Breast epithelium (tissue), 4 donors: ENCODE data around the gene AR. TPM values are rescaled to one million over a fixed set of nuclear protein-coding genes. Genes with fewer than 3 reads are reported as not detected.
"Not testable (repeated sequence)": the region's sequence is repeated elsewhere in the genome, so short reads cannot be mapped to it uniquely, and the experiment has no call there.

Experiments
- DNase-seq, 2 donors: peaks; one replicate each; pipeline ENCODE4 v3.0.0-alpha.2; 2019; ENCODE audit warnings: low spot score in 2 of 2
- H3K27ac ChIP-seq, 2 donors: fragments of 200-600 bp; sonication (generic) in 1 of 2; one replicate each; pipeline ENCODE4 v1.5.1; 2016 to 2019; ENCODE audit warnings: mild to moderate bottlenecking in 1 of 2
- H3K27me3 ChIP-seq, 2 donors: fragments of 200-600 bp; sonication (generic) in 1 of 2; one replicate each; pipeline versions ENCODE4 v1.5.1 to v1.6.0; 2017 to 2019; ENCODE audit warnings: control low read depth in 1 of 2, mild to moderate bottlenecking in 1 of 2
- H3K36me3 ChIP-seq: fragments of 200-600 bp; one replicate; pipeline ENCODE4 v1.5.1; 2019
- H3K4me1 ChIP-seq, 2 donors: fragments of 200-600 bp; sonication (generic); one replicate each; pipeline ENCODE4 v1.5.1; 2016 to 2019; ENCODE audit warnings: control low read depth in 1 of 2
- H3K4me3 ChIP-seq, 3 donors: fragments of 200-600 bp; sonication (generic); 1 replicate in 2 of 3; 2 replicates in 1 of 3; pipeline ENCODE4 v1.5.1; 2016 to 2019; ENCODE audit warnings: mild to moderate bottlenecking in 3 of 3, moderate library complexity in 2 of 3
- H3K9me3 ChIP-seq, 2 donors: fragments of 200-600 bp; sonication (generic) in 1 of 2; one replicate each; pipeline ENCODE4 v1.5.1; 2016 to 2019; ENCODE audit warnings: control low read depth in 1 of 2
- POLR2A ChIP-seq: fragments of 450-650 bp; IDR thresholded peaks from one replicate; pipeline ENCODE4 v1.6.1; 2016; ENCODE audit warnings: antibody characterized with exemption, mild to moderate bottlenecking, moderate library complexity
- POLR2AphosphoS5 ChIP-seq, 3 donors: sonication (generic); formaldehyde crosslinking; IDR thresholded peaks; one replicate each; pipeline ENCODE4 v1.6.1; 2017; ENCODE audit warnings: antibody characterized with exemption in 3 of 3
- intact Hi-C: fragments of 100-400 bp; cut with DNase I; formaldehyde crosslinking; loops from one replicate; pipeline ENCODE4 v1.15.1; 2023; ENCODE audit warnings: low total_unique reads
- total RNA-seq, 3 donors: library from RNA; depleted of rRNA; stranded (reverse); fragments of >200 nt; gene quantifications; one replicate each; pipeline ENCODE4 v1.1.0, GENCODE V29; 2016
- TF ChIP-seq, protein P1 (sequence below), 3 donors: fragments of 450-650 bp; IDR thresholded peaks; one replicate each; pipeline ENCODE4 v1.5.1; 2016 to 2017; ENCODE audit warnings: antibody characterized with exemption in 3 of 3, mild to moderate bottlenecking in 3 of 3, moderate library complexity in 3 of 3

Gene AR
- total RNA-seq, 3 donors from 2014 or later, result 29.1 to 51.8 (median 35.7) TPM

GRCh38 chrX:67624325-67624724 is 80.5 kb downstream of the AR start:
- Histone ChIP-seq H3K9me3 (peaks cover 0 to 19% of the 10 kb centered on the region in 2 donors), H3K27me3 (no peaks in the 10 kb centered on the region), H3K4me3 (no peak overlapping the region), H3K4me1 (no peaks in the 10 kb centered on the region), H3K27ac (no peak overlapping the region), H3K36me3 (no peaks in the 10 kb centered on the region)
- TF ChIP-seq POLR2A (no peak), POLR2AphosphoS5 (IDR thresholded peaks at IDR 0.05) (no peak)
- TF ChIP-seq, protein P1, sequence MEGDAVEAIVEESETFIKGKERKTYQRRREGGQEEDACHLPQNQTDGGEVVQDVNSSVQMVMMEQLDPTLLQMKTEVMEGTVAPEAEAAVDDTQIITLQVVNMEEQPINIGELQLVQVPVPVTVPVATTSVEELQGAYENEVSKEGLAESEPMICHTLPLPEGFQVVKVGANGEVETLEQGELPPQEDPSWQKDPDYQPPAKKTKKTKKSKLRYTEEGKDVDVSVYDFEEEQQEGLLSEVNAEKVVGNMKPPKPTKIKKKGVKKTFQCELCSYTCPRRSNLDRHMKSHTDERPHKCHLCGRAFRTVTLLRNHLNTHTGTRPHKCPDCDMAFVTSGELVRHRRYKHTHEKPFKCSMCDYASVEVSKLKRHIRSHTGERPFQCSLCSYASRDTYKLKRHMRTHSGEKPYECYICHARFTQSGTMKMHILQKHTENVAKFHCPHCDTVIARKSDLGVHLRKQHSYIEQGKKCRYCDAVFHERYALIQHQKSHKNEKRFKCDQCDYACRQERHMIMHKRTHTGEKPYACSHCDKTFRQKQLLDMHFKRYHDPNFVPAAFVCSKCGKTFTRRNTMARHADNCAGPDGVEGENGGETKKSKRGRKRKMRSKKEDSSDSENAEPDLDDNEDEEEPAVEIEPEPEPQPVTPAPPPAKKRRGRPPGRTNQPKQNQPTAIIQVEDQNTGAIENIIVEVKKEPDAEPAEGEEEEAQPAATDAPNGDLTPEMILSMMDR (IDR thresholded peaks at IDR 0.05), result no peak
- DNase-seq, result no peak
- intact Hi-C loops, result no loop called here

DNA sequence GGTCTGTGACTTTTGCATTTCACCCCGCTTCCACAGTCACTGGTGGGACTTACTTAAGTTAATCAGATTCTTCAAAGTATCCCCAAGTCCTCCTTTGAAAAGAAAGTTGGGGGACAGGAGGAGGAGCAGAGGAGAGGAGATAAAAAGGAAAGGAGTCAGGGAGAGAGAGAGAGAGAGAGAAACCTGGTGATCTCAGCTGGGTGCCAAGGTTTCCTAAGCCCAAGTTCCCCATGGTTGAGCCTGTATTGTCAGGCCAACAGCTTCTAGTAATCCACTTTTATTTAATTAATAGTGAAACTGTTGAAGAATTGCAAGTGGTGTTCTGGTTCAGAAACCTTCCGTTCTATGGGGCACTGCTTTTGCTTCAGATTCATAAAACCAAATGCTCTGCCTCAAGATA is 91.6 kb downstream of the AR start:
- Histone ChIP-seq H3K27me3 (no peaks in the 10 kb centered on the region), H3K36me3 (no peaks in the 10 kb centered on the region), H3K9me3 (no peaks in the 10 kb centered on the region), H3K4me3 (no peak overlapping the region), H3K4me1 (no peaks in the 10 kb centered on the region), H3K27ac (no peak overlapping the region)
- TF ChIP-seq POLR2A, result no peak
- TF ChIP-seq, protein P1 (IDR thresholded peaks at IDR 0.05), result no peak
- DNase-seq, result no peak
- intact Hi-C loops, result no loop called here

- H3K27ac ChIP-seq, result no peak overlapping the region
- H3K4me1 ChIP-seq, result no peaks in the 10 kb centered on the region
- no peaks in the 10 kb centered on the region for H3K27me3 ChIP-seq
- TF ChIP-seq POLR2A (no peak), POLR2AphosphoS5 (IDR thresholded peaks at IDR 0.05) (no peak)
- H3K36me3 ChIP-seq, result no peaks in the 10 kb centered on the region
- DNase-seq, result no peak
- intact Hi-C loops, result no loop called here
- H3K4me3 ChIP-seq, result no peak overlapping the region
- no peaks in the 10 kb centered on the region for H3K9me3 ChIP-seq
Observed at GRCh38 chrX:67636532-67636931, 92.7 kb downstream of the AR start.

DNA sequence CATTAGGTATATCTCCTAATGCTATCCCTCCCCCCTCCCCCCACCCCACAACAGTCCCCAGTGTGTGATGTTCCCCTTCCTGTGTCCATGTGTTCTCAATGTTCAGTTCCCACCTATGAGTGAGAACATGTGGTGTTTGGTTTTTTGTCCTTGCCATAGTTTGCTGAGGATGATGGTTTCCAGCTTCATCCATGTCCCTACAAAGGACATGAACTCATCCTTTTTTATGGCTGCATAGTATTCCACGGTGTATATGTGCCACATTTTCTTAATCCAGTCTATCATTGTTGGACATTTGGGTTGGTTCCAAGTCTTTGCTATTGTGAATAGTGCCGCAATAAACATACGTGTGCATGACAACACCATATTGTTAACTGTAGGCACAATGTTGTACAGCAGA is 93.5 kb downstream of the AR start:
- intact Hi-C loops, H3K4me1 ChIP-seq, H3K4me3 ChIP-seq, H3K27me3 ChIP-seq, H3K36me3 ChIP-seq, H3K27ac ChIP-seq, H3K9me3 ChIP-seq, DNase-seq: not testable (repeated sequence)

- Histone ChIP-seq H3K27me3 (peaks cover 0 to 2% of the 10 kb centered on the region in 2 donors), H3K9me3 (no peaks in the 10 kb centered on the region), H3K4me3 (no peak overlapping the region), H3K4me1 (no peaks in the 10 kb centered on the region), H3K36me3 (no peaks in the 10 kb centered on the region), H3K27ac (no peak overlapping the region)
- intact Hi-C loops, result no loop called here
- DNase-seq, result no peak
- TF ChIP-seq POLR2A, result no peak
- no peak for TF ChIP-seq POLR2AphosphoS5 (IDR thresholded peaks at IDR 0.05)
- TF ChIP-seq, protein P1 (IDR thresholded peaks at IDR 0.05), result no peak
Observed at GRCh38 chrX:67648361-67648760, 104.5 kb downstream of the AR start.

DNA sequence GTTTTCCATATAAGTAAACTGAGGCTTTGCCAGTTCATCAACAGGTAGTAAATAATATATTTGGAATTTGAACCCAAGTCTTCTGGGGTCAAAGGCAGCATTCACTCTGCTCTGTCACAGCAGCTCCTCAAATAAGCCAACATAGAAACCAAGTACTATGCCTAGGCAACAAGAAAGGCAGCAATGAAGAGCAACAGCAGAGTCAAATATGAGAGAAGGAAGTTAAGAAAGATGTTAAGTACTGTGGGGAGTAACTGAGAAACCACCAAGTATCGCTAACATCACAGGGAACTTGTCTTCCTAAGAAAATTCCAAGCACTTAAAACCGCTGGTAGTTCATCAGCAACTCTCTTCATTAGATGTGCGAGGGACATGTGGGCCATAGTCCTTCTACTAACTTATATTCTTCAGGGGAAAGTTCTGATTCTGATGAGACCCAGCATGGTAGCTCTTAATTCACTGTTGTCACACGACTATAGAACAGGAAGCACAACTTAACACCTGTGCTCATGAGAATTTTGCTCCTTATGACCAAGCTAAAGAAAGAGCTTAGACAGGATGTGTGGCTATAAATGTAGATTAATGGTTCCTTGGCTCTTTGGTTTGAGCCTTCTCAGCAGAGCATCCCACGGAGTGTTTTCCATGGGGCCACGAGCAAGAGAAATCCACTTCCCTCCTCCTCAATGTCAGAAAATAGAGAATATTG is 107.8 kb downstream of the AR start:
- Histone ChIP-seq H3K27me3 (peaks cover 0 to 12% of the 10 kb centered on the region in 2 donors), H3K4me3 (no peak overlapping the region), H3K9me3 (no peaks in the 10 kb centered on the region), H3K36me3 (no peaks in the 10 kb centered on the region), H3K4me1 (no peaks in the 10 kb centered on the region), H3K27ac (no peak overlapping the region)
- intact Hi-C loops, result no loop called here
- no peak for DNase-seq
- no peak for TF ChIP-seq POLR2AphosphoS5 (IDR thresholded peaks at IDR 0.05)
- TF ChIP-seq, protein P1 (IDR thresholded peaks at IDR 0.05), result no peak
- TF ChIP-seq POLR2A, result no peak
